ENCODE measurements around the gene OBP2A.

Gene OBP2A

GRCh38 chr9:135591506-135592330, 45.8 kb downstream of the OBP2A start:
- no peaks in the 10 kb centered on the region for H3K36me3 ChIP-seq (ENCODE audit: insufficient read depth, low read length)
- ATAC-seq (ENCODE audit: insufficient read depth, low read depth): no peak
- H3K9me3 ChIP-seq (ENCODE audit: insufficient read depth, low read length, severe bottlenecking): no peaks in the 10 kb centered on the region
- H3K27ac ChIP-seq (ENCODE audit: low read length): no peak overlapping the region
- H3K4me2 ChIP-seq (ENCODE audit: insufficient read depth, low read length): no peak overlapping the region
- TF ChIP-seq EZH2 (IDR thresholded peaks at IDR 0.05; ENCODE audit: borderline replicate concordance, low read depth, low read length, severe bottlenecking): no peak
- TF ChIP-seq, protein P1, sequence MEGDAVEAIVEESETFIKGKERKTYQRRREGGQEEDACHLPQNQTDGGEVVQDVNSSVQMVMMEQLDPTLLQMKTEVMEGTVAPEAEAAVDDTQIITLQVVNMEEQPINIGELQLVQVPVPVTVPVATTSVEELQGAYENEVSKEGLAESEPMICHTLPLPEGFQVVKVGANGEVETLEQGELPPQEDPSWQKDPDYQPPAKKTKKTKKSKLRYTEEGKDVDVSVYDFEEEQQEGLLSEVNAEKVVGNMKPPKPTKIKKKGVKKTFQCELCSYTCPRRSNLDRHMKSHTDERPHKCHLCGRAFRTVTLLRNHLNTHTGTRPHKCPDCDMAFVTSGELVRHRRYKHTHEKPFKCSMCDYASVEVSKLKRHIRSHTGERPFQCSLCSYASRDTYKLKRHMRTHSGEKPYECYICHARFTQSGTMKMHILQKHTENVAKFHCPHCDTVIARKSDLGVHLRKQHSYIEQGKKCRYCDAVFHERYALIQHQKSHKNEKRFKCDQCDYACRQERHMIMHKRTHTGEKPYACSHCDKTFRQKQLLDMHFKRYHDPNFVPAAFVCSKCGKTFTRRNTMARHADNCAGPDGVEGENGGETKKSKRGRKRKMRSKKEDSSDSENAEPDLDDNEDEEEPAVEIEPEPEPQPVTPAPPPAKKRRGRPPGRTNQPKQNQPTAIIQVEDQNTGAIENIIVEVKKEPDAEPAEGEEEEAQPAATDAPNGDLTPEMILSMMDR (IDR thresholded peaks at IDR 0.05; ENCODE audit: borderline replicate concordance, extremely low read depth, low read length, poor library complexity, severe bottlenecking): no peak
- H3K4me1 ChIP-seq (ENCODE audit: insufficient read depth, low read length): no peaks in the 10 kb centered on the region
- no peak overlapping the region for H3K4me3 ChIP-seq (ENCODE audit: low read depth in 1 of 2, low read length in 2 of 2)
- no peak for DNase-seq
- H3K79me2 ChIP-seq (ENCODE audit: insufficient read depth, low read length): no peaks in the 10 kb centered on the region
- no peaks in the 10 kb centered on the region for H4K20me1 ChIP-seq (ENCODE audit: insufficient read depth, low read length)
- H2AFZ ChIP-seq (ENCODE audit: low read depth, low read length): no peak overlapping the region
- H3K9ac ChIP-seq (ENCODE audit: low read depth, low read length): no peak overlapping the region
- H3K27me3 ChIP-seq (ENCODE audit: insufficient read depth, low read length, poor library complexity): no peaks in the 10 kb centered on the region

DNA sequence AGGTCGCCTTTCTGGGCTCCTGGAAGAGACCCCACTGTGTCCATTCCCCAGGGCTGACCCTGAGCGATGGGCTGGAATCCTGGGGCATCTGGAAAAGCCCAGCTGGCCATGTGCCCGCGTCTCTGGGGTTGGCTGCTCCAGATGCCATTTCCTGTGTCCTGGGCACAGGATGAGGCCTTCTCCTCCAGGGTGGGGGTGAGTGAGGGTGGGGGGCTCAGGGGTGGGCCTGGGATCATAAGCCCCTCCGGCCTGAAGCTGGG, 46.3 kb downstream of the OBP2A start:
- Histone ChIP-seq H3K4me3 (ENCODE audit: low read depth in 1 of 2, low read length in 2 of 2) (no peak overlapping the region), H3K4me1 (ENCODE audit: insufficient read depth, low read length) (no peaks in the 10 kb centered on the region), H2AFZ (ENCODE audit: low read depth, low read length) (no peak overlapping the region), H3K27me3 (ENCODE audit: insufficient read depth, low read length, poor library complexity) (no peaks in the 10 kb centered on the region), H3K9ac (ENCODE audit: low read depth, low read length) (no peak overlapping the region), H3K4me2 (ENCODE audit: insufficient read depth, low read length) (no peak overlapping the region), H3K79me2 (ENCODE audit: insufficient read depth, low read length) (no peaks in the 10 kb centered on the region), H3K36me3 (ENCODE audit: insufficient read depth, low read length) (no peaks in the 10 kb centered on the region), H3K9me3 (ENCODE audit: insufficient read depth, low read length, severe bottlenecking) (no peaks in the 10 kb centered on the region), H3K27ac (ENCODE audit: low read length) (no peak overlapping the region), H4K20me1 (ENCODE audit: insufficient read depth, low read length) (no peaks in the 10 kb centered on the region)
- DNase-seq: no peak
- no peak for ATAC-seq (ENCODE audit: insufficient read depth, low read depth)
- TF ChIP-seq, protein P1 (IDR thresholded peaks at IDR 0.05; ENCODE audit: borderline replicate concordance, extremely low read depth, low read length, poor library complexity, severe bottlenecking): no peak
- no peak for TF ChIP-seq EZH2 (IDR thresholded peaks at IDR 0.05; ENCODE audit: borderline replicate concordance, low read depth, low read length, severe bottlenecking)

DNA sequence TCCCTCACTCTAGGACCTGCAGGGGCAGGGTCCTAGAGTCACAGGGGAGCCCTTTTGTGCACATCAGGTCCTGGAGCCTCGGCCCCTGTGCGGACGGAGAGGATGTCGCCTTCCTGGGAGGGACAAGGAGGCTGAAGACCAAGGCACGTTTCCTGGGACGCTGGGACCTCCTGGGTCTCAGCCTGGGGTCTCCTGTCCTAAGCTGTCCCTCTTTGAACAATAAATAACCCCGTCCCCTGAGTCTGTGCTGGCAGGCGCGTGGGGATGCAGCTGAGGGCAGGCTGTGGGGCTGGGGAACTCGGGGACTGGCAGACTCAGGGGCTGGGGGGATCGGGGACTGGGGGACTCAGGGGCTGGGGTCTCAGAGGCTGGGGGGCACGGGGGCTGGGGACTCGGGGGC, 46.7 kb downstream of the OBP2A start:
- H3K4me3 ChIP-seq (ENCODE audit: low read depth in 1 of 2, low read length in 2 of 2): no peak overlapping the region
- ATAC-seq (ENCODE audit: insufficient read depth, low read depth): no peak
- no peaks in the 10 kb centered on the region for H3K36me3 ChIP-seq (ENCODE audit: insufficient read depth, low read length)
- no peaks in the 10 kb centered on the region for H3K4me1 ChIP-seq (ENCODE audit: insufficient read depth, low read length)
- H3K9me3 ChIP-seq (ENCODE audit: insufficient read depth, low read length, severe bottlenecking): no peaks in the 10 kb centered on the region
- H2AFZ ChIP-seq (ENCODE audit: low read depth, low read length): no peak overlapping the region
- no peak overlapping the region for H3K9ac ChIP-seq (ENCODE audit: low read depth, low read length)
- no peak for TF ChIP-seq EZH2 (IDR thresholded peaks at IDR 0.05; ENCODE audit: borderline replicate concordance, low read depth, low read length, severe bottlenecking)
- TF ChIP-seq, protein P1 (IDR thresholded peaks at IDR 0.05; ENCODE audit: borderline replicate concordance, extremely low read depth, low read length, poor library complexity, severe bottlenecking): no peak
- H3K79me2 ChIP-seq (ENCODE audit: insufficient read depth, low read length): no peaks in the 10 kb centered on the region
- DNase-seq: no peak
- no peak overlapping the region for H3K27ac ChIP-seq (ENCODE audit: low read length)
- H3K4me2 ChIP-seq (ENCODE audit: insufficient read depth, low read length): no peak overlapping the region
- no peaks in the 10 kb centered on the region for H3K27me3 ChIP-seq (ENCODE audit: insufficient read depth, low read length, poor library complexity)
- H4K20me1 ChIP-seq (ENCODE audit: insufficient read depth, low read length): no peaks in the 10 kb centered on the region

Measured in DND-41 (cell line).